GM19043 (cell line): Measurements from ENCODE around the gene BCKDHA.
A peak's percentile ranks its signal among the peaks of the same experiment; 100 is the strongest.
"Not testable (repeated sequence)": the region's sequence is repeated elsewhere in the genome, so short reads cannot be mapped to it uniquely, and the experiment has no call there.

Source experiments
- ATAC-seq: cut with Tn5 transposase; IDR thresholded peaks from one replicate; pipeline ENCODE4 v1.9.1; 2021; ENCODE audit warnings: low read depth; ENCODE audit not compliant: unreplicated experiment

The BCKDHA gene

GRCh38 chr19:41422955-41423354 is 25.3 kb downstream of the BCKDHA start:
- no peak for ATAC-seq

- ATAC-seq: no peak
Measured at GRCh38 chr19:41424335-41425173, 26.9 kb downstream of the BCKDHA start.

GRCh38 chr19:41425174-41426115 is 27.8 kb downstream of the BCKDHA start:
- ATAC-seq: no peak

GRCh38 chr19:41426116-41426841 is 28.7 kb downstream of the BCKDHA start:
- ATAC-seq: no peak

- no peak for ATAC-seq
Measured at GRCh38 chr19:41426952-41427646, 29.5 kb downstream of the BCKDHA start, which contains the start of gene B3GNT8. B3GNT8 (minus strand) TSS chr19:41427374; CDS start chr19:41426778, 596 bp downstream.

GRCh38 chr19:41427647-41428480 is 30.2 kb downstream of the BCKDHA start:
- ATAC-seq: no peak

DNA sequence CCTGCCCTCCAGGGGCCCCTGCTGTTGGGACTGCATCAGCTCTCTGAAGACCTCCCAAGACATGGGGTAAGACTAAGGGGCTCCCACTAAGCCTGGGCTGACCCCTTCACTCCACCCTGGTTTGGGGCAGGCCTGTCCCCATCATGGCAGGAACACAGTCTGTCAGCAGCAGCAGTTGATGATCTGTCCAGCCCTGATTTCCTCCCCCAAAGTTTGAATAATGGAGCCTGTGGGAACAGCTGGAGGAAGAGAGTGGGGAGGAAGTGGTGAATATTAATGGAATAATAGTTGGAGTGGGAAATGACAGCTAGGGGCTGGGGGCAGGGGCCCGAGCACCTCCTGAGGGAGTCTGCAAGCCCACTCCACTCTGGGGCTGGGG is 30.9 kb downstream of the BCKDHA start:
- no peak for ATAC-seq

DNA sequence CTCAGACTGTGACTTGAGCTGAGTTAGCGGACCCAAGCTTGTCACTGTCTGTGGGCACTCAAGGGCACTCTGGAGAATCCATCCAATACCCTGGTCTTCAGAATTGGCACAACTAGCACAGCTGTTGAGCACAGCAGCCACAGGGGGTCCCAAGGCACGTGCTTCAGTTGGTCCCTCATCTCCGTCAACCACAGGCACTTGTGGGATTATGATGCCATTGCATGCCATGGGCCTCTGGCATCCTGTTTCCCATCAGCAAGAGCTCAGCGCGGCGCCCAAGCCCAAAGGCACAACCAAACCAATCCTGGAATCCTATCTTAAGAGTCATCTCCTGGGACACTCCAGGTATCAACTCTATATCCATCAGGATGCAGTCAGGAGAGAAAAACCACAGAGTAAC is 33.3 kb downstream of the BCKDHA start:
- ATAC-seq: no peak

- no peak for ATAC-seq
Measured at GRCh38 chr19:41431426-41432386, 34.1 kb downstream of the BCKDHA start.

- ATAC-seq: no peak
Measured at GRCh38 chr19:41433171-41433570, 35.6 kb downstream of the BCKDHA start.

DNA sequence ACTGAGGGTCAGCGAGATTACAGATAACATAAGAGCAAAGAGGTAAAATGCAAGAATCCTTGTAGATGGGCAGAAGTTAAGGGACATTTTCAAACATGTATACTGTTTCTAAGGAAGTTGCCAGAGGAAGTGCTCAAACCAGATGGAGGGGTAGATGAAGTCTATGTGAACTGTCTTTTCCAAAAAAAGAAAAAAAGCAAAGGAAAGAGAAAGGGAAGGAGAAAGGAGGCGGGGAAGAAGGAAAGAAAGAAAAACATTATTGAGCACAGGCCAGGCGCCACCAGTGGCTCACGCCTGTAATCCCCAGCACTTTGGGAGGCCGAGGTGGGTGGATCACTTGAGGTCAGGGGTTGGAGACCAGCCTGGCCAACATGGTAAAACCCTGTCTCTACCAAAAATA is 36.8 kb downstream of the BCKDHA start:
- ATAC-seq: no peak

- not testable (repeated sequence) for ATAC-seq
Measured at GRCh38 chr19:41435376-41435775, 37.8 kb downstream of the BCKDHA start.

DNA sequence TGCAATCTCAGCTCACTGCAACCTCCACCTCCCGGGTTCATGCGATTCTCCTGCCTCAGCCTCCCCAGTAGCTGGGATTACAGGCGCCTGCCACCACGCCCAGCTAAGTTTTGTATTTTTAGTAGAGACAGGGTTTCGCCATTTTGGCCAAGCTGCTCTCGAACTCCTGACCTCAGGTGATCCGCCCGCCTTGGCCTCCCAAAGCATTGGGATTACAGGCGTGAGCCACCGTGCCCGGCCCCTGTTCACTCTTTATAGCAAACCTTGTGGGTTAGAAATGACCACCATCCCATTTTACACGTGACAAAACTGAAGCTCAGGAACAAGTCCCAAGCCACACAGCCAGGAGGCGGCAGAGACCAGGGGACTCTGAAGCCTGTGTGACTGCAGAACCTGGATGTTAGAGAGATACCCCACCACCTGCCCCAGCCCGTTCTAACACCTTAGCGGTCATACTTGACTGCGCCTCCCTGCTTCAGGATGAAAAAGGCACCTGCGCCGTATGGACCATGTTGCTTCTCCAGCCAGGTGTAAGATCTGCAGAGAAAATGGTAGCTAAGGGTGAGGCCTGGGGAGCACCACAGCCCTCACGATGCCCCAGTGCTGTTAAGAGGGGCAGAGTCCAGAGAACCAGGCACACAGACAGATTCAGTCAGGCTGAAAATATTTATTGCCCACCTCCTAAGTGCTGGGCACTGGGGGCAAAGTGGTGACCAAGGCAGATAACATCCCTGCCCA is 38.5 kb downstream of the BCKDHA start:
- ATAC-seq: no peak

DNA sequence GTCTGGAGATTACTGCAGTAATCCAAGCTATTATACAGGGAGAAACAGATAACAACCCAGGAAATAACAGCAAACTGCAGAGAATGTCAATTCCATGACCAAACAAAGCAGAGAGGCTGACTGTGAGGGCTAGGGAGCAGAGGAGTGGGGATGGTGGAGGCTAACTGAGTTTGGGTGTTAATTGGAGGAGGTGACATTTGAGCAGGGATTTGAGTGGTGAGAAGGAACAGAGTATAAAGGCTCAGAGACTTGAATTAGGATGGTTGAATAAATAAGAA is 39.0 kb downstream of the BCKDHA start:
- ATAC-seq: no peak

- no peak for ATAC-seq
Measured at GRCh38 chr19:41437944-41438574, 40.4 kb downstream of the BCKDHA start.

DNA sequence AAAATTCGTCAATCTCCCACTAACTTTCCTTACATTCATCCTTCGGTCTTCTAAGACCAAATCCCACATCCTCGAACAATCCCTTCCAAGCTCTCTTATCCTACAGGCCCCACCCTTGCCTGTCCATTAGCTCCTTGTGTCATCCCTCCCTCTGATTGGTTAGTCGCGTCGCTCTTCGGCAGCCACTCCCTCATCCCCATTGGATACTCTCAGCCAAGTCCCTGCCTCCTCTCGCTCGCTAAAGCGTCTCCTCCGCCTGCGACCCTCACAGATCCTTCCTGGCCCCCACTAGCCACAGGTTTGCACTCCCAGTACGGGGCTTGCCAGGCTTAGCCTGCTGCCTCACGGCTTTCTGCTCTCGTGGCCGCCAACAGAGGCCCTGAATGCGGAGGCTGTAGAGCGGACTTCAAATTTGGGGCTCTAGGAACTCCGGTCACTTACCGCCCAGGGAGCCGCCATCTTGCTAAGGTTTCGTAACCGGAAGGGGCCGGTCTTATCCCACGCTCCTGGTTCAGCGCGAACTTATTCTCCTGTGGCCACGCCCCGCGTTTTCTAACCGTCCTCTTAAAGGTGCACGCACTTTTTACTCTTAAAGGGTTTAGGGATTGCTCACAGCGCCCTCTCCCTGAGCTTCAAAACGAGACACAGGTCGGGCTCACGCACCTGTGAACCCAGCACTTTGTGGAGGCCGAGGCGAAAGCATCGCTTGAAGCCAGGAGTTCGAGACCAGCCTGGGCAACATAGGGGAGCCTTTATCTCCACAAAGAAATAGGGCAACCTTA is 42.0 kb downstream of the BCKDHA start, which contains the start of gene DMAC2:
TSS of gene DMAC2 (minus strand) at position 472 of the 782 bp plus-strand sequence. CDS start at position 459, 13 bp downstream.
- peak; percentile 85 for ATAC-seq
